ENCODE results near the gene IL15RA. TPM values are rescaled to one million over a fixed set of nuclear protein-coding genes. Genes with fewer than 3 reads are reported as not detected.
A peak's percentile ranks its signal among the peaks of the same experiment; 100 is the strongest.

IL15RA gene
- total RNA-seq, 1 donor from 2014 or later: 24.8 TPM

GRCh38 chr10:5971886-5972285 lies 5.5 kb downstream of the IL15RA start:
- Histone ChIP-seq H3K27me3 (no peaks in the 10 kb centered on the region), H3K9me3 (no peaks in the 10 kb centered on the region), H3K4me1 (peaks cover 0 to 12% of the 10 kb centered on the region in 2 donors), H3K4me3 (no peak overlapping the region), H3K27ac (peak overlapping the region in 1 of 2 donors; percentile 19), H3K36me3 (no peaks in the 10 kb centered on the region)
- intact Hi-C loops (cut with DNase I): loop anchor here (10.0 kb wide), 1 partner anchor 287 kb away; the partner anchor contains the start of gene TASOR2
- TF ChIP-seq, protein P1, sequence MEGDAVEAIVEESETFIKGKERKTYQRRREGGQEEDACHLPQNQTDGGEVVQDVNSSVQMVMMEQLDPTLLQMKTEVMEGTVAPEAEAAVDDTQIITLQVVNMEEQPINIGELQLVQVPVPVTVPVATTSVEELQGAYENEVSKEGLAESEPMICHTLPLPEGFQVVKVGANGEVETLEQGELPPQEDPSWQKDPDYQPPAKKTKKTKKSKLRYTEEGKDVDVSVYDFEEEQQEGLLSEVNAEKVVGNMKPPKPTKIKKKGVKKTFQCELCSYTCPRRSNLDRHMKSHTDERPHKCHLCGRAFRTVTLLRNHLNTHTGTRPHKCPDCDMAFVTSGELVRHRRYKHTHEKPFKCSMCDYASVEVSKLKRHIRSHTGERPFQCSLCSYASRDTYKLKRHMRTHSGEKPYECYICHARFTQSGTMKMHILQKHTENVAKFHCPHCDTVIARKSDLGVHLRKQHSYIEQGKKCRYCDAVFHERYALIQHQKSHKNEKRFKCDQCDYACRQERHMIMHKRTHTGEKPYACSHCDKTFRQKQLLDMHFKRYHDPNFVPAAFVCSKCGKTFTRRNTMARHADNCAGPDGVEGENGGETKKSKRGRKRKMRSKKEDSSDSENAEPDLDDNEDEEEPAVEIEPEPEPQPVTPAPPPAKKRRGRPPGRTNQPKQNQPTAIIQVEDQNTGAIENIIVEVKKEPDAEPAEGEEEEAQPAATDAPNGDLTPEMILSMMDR (IDR thresholded peaks at IDR 0.05): no peak
- DNase-seq (ENCODE audit: low spot score in 2 of 2): no peak

GRCh38 chr10:5971315-5971832 lies 6.0 kb downstream of the IL15RA start:
- intact Hi-C loops (cut with DNase I): loop anchor here (10.0 kb wide), 1 partner anchor 287 kb away; the partner anchor contains the start of gene TASOR2
- TF ChIP-seq, protein P1 (IDR thresholded peaks at IDR 0.05): no peak
- H3K4me1 ChIP-seq: peaks cover 0 to 12% of the 10 kb centered on the region in 2 donors
- H3K27ac ChIP-seq: peak overlapping the region; percentile 19 to 22
- no peak for DNase-seq (ENCODE audit: low spot score in 2 of 2)
- no peaks in the 10 kb centered on the region for H3K36me3 ChIP-seq
- no peak overlapping the region for H3K4me3 ChIP-seq
- no peaks in the 10 kb centered on the region for H3K27me3 ChIP-seq
- H3K9me3 ChIP-seq: no peaks in the 10 kb centered on the region

DNA sequence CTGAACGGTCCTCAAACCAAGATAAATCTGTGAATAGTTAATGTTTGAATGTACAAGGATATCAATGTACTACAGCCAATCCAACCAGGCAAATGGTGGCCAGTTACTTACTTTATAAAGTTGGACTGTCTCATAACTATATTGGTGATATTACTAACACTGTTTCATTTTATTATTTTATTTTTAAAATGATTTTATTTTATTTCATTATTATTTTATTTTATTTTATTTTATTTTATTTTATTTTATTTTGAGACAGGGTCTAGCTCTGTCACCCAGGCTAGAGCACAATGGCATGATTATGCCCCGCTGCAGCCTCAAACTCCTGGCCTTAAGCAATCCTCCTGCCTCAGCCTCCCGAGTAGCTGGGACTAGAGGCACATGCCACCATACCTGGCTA lies 6.8 kb downstream of the IL15RA start:
- intact Hi-C loops (cut with DNase I): loop anchor here (10.0 kb wide), 1 partner anchor 286 kb away; the partner anchor contains the start of gene TASOR2
- Histone ChIP-seq H3K4me1 (peaks cover 0 to 7% of the 10 kb centered on the region in 2 donors), H3K27me3 (no peaks in the 10 kb centered on the region), H3K9me3 (no peaks in the 10 kb centered on the region), H3K36me3 (no peaks in the 10 kb centered on the region), H3K4me3 (no peak overlapping the region), H3K27ac (peak overlapping the region in 1 of 2 donors; percentile 19)
- DNase-seq (ENCODE audit: low spot score in 2 of 2): no peak
- TF ChIP-seq, protein P1 (IDR thresholded peaks at IDR 0.05): no peak

- H3K4me3 ChIP-seq: no peak overlapping the region
- H3K27me3 ChIP-seq: no peaks in the 10 kb centered on the region
- TF ChIP-seq, protein P1 (IDR thresholded peaks at IDR 0.05): no peak
- H3K9me3 ChIP-seq: no peaks in the 10 kb centered on the region
- H3K27ac ChIP-seq: no peak overlapping the region
- no peak for DNase-seq (ENCODE audit: low spot score in 2 of 2)
- H3K4me1 ChIP-seq: peaks cover 0 to 2% of the 10 kb centered on the region in 2 donors
- intact Hi-C loops (cut with DNase I): loop anchor here (10.0 kb wide), 1 partner anchor 285 kb away; the partner anchor contains the start of gene TASOR2
- no peaks in the 10 kb centered on the region for H3K36me3 ChIP-seq
These were observed 7.3 kb downstream of the IL15RA start for GRCh38 chr10:5970066-5970465.

DNA sequence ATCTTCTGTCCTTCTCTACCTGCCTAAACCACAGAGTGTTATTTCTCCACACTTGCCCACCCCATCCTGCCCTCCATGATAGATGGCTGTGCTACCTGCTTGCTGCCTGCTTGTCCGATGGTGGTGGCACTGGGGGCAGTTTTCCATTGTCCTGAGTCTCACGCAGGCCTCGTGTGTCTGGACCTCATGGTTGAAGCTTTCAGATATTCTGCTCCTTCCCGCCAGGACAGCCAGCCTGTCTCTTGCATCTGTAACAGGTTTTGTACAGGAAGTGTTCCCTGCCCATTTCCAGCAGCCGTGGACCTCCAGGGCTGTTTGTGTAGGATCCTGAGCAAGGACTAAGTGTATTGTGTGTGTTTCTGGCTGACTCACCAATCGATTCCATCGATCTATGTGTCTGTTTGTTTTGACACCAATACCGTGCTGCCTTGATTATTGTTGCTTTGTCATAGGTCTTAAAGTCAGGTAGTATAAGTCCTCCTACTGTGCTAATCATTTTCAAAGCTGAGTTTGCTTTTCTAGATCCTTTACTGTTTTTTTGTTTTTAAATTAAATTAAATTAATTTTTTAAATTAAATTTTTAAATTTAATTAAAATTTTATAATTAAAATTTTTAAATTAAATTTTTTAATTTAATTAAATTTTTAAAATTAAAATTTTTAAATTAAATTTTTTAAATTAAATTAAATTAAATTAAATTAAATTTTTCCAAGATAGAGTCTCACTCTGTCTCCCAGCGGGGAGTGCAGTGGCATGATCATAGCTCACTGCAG lies 8.5 kb downstream of the IL15RA start:
- no peak for DNase-seq (ENCODE audit: low spot score in 2 of 2)
- Histone ChIP-seq H3K36me3 (no peaks in the 10 kb centered on the region), H3K27me3 (no peaks in the 10 kb centered on the region), H3K27ac (no peak overlapping the region), H3K4me1 (no peaks in the 10 kb centered on the region), H3K9me3 (no peaks in the 10 kb centered on the region), H3K4me3 (no peak overlapping the region)
- intact Hi-C loops (cut with DNase I): no loop called here
- TF ChIP-seq, protein P1 (IDR thresholded peaks at IDR 0.05): no peak
